ENCODE results near the gene ACTR3C. TPM values are rescaled to one million over a fixed set of nuclear protein-coding genes. Genes with fewer than 3 reads are reported as not detected.

Gene ACTR3C
- total and polyA plus RNA-seq, 2 experiments from 2014 or later, result 1.5 to 3.5 TPM

DNA sequence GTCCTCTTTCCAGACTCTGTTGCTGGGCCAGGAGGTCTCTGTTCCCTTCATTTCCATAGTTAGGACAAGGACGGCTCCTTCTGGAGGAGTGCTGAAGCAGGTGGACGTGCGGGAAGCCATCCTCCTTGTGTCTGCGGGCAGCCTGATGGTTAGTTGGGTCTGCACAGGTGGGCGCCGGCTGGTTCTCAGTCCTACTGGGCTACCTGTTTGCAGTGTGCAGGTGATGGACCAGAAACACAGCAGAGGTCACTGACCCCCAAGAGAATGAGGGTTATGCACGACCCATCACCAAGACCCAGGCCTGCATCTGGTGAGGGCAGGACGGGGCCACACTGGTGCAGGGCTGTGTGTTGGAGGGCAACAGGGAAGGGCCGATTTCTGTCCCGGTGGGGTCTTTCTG is 10.3 kb upstream of the ACTR3C start:
- no peak for ATAC-seq
- Histone ChIP-seq H3K9me2 (ENCODE audit: insufficient read depth) (no peaks in the 10 kb centered on the region), H3K4me2 (no peak overlapping the region), H3K79me2 (replicated peaks; ENCODE audit: insufficient read depth) (peaks cover 26% of the 10 kb centered on the region), H3F3A (replicated peaks; ENCODE audit: low read depth) (peaks cover 31% of the 10 kb centered on the region), H3K27ac (ENCODE audit: low read depth) (0 out of 2 replicates have a peak overlapping the region, but pooled peaks have one; percentile 39), H3K27me3 (ENCODE audit: insufficient read depth) (no peaks in the 10 kb centered on the region), H2AFZ (no peak overlapping the region), H3K36me3 (ENCODE audit: insufficient read depth) (peaks cover 8% of the 10 kb centered on the region), H4K20me1 (replicated peaks; ENCODE audit: insufficient read depth) (no peaks in the 10 kb centered on the region), H3K4me3 (no peak overlapping the region), H3K4me1 (ENCODE audit: insufficient read depth) (peaks cover 41% of the 10 kb centered on the region)
- H3K4me1 Mint-ChIP-seq, result peaks cover 68% of the 10 kb centered on the region
- H3K27me3 Mint-ChIP-seq (ENCODE audit: insufficient read depth, low read depth, poor library complexity), result peaks cover 19% of the 10 kb centered on the region
- H3K27ac Mint-ChIP-seq, result no peak overlapping the region
- H3K36me3 Mint-ChIP-seq (ENCODE audit: low read depth), result peaks cover 67% of the 10 kb centered on the region
- no peak for DNase-seq (ENCODE audit: low spot score)
- no peaks in the 10 kb centered on the region; the same call in 2 of the 3 replicates for H3K9me3 Mint-ChIP-seq
- TF ChIP-seq POLR2AphosphoS5 (IDR thresholded peaks at IDR 0.05; ENCODE audit: low read depth) (0 out of 2 replicates have a peak, but pooled peaks have one; percentile 1), REST (IDR thresholded peaks at IDR 0.05; ENCODE audit: unreplicated experiment) (no peak), CREB1 (CRISPR knock-in tag; IDR thresholded peaks at IDR 0.05; ENCODE audit: low read depth) (no peak)
- H3K4me3 Mint-ChIP-seq, result no peak overlapping the region

DNA sequence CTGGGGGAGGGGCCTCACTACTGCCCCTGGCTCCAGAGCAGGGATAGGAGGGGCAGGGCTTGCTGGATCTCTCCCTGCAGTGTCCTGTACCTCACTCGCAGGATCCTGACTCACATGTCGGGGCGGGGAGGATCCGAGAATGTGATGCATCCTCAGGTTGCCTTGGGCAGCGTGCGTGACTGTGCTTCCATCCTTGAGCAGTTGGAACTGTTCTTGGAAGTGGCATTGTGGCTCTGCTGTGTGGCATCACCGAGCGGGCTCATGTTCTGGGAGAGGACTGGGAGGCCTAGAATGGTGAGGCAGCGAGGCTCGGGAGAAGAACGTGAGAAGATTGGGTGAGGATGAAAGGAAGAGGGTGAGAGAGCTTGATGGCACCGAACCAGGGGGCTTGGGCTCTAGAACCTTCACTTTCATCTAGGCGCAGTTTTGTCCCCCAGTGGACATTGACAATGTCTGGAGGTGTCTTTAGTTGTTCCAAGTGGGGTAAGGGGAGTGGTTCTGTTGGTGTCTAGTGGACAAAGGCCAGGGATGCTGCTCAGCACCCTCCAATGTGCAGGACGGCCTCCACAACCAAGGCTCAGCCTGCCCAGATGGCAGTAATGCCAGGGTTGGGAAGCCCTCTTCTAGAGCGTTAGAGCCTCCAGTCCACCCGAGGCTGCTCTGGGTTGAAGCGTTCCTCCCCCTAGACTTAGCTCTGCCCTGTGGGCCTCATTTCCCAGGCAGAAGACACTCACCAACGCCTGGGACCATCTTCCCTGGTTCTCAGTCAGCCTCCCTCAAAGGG is 9.7 kb upstream of the ACTR3C start:
- ATAC-seq (no peak), DNase-seq (ENCODE audit: low spot score) (no peak)
- peaks cover 26% of the 10 kb centered on the region for H3K79me2 ChIP-seq (replicated peaks; ENCODE audit: insufficient read depth)
- H3K27ac Mint-ChIP-seq, result no peak overlapping the region
- H3K27ac ChIP-seq (ENCODE audit: low read depth), result 0 out of 2 replicates have a peak overlapping the region, but pooled peaks have one; percentile 39
- H3K4me1 Mint-ChIP-seq, result peaks cover 66% of the 10 kb centered on the region
- peaks cover 12% of the 10 kb centered on the region for H3K36me3 ChIP-seq (ENCODE audit: insufficient read depth)
- H3K4me3 ChIP-seq, result no peak overlapping the region
- H4K20me1 ChIP-seq (replicated peaks; ENCODE audit: insufficient read depth), result no peaks in the 10 kb centered on the region
- no peaks in the 10 kb centered on the region for H3K9me2 ChIP-seq (ENCODE audit: insufficient read depth)
- peaks cover 44% of the 10 kb centered on the region for H3K4me1 ChIP-seq (ENCODE audit: insufficient read depth)
- H3K9me3 Mint-ChIP-seq, result no peaks in the 10 kb centered on the region; the same call in 2 of the 3 replicates
- no peak overlapping the region for H2AFZ ChIP-seq
- no peak overlapping the region for H3K4me3 Mint-ChIP-seq
- peaks cover 69% of the 10 kb centered on the region for H3K36me3 Mint-ChIP-seq (ENCODE audit: low read depth)
- peaks cover 37% of the 10 kb centered on the region for H3F3A ChIP-seq (replicated peaks; ENCODE audit: low read depth)
- H3K4me2 ChIP-seq, result no peak overlapping the region; the same call in 1 of the 2 replicates
- H3K27me3 Mint-ChIP-seq (ENCODE audit: insufficient read depth, low read depth, poor library complexity), result peaks cover 18% of the 10 kb centered on the region
- H3K27me3 ChIP-seq (ENCODE audit: insufficient read depth), result no peaks in the 10 kb centered on the region
- no peak for TF ChIP-seq ZNF462 (CRISPR knock-in tag; IDR thresholded peaks at IDR 0.05)
- no peak for TF ChIP-seq REST (IDR thresholded peaks at IDR 0.05; ENCODE audit: unreplicated experiment)
- no peak for TF ChIP-seq ZNF331 (CRISPR knock-in tag; IDR thresholded peaks at IDR 0.05; ENCODE audit: low read depth)
